ENCODE results near the gene ATG12. TPM values are rescaled to one million over a fixed set of nuclear protein-coding genes. Genes with fewer than 3 reads are reported as not detected.
"Not testable (repeated sequence)": the region's sequence is repeated elsewhere in the genome, so short reads cannot be mapped to it uniquely, and the experiment has no call there.

ATG12 gene
- total and polyA plus RNA-seq, 2 of the 13 experiments (the other 11 are each of a cell fraction or from before 2014, with no cell fraction given), result 46.4 to 58.1 TPM

DNA sequence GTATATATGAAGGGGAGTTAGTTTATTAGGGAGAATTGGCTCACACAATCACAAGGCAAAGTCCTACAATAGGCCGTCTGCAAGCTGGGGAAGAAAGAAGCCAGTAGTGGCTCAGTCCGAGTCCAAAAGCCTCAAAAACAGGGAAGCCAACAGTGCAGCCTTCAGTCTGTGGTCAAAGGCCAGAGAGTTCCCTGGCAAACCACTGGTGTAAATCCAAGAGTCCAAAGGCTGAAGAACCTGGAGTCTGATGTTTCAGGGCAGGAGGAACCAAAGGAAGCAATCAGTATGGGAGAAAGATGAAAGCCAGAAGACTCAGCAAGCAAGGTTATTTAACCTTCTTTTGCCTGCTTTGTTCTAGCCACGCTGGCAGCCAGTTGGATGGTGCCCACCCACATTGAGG lies 43.8 kb upstream of the ATG12 start (continued):
- TF ChIP-seq FOXO1 (CRISPR knock-in tag; IDR thresholded peaks at IDR 0.05) (0 out of 2 replicates have a peak, but pooled peaks have one; percentile 21), NCOA2 (CRISPR knock-in tag; IDR thresholded peaks at IDR 0.05) (0 out of 2 replicates have a peak, but pooled peaks have one; percentile 16), PITX1 (CRISPR knock-in tag; IDR thresholded peaks at IDR 0.05) (0 out of 2 replicates have a peak, but pooled peaks have one; percentile 36), HOXA3 (CRISPR knock-in tag; IDR thresholded peaks at IDR 0.05) (peak; percentile 40; the same call in 1 of the 2 replicates), GATAD2A (CRISPR knock-in tag; IDR thresholded peaks at IDR 0.05) (peak; percentile 24; the same call in 1 of the 2 replicates), POGZ (CRISPR knock-in tag; IDR thresholded peaks at IDR 0.05) (peak; percentile 81), ZMYM4 (CRISPR knock-in tag; IDR thresholded peaks at IDR 0.05) (peak; percentile 91), MIXL1 (CRISPR knock-in tag; IDR thresholded peaks at IDR 0.05) (0 out of 2 replicates have a peak, but pooled peaks have one; percentile 34), SOX5 (CRISPR knock-in tag; IDR thresholded peaks at IDR 0.05; ENCODE audit: borderline replicate concordance) (peak; percentile 15; the same call in 1 of the 2 replicates), ZNF652 (CRISPR knock-in tag; IDR thresholded peaks at IDR 0.05; ENCODE audit: borderline replicate concordance, low read depth) (0 out of 2 replicates have a peak, but pooled peaks have one; percentile 7), PHF21A (CRISPR knock-in tag; IDR thresholded peaks at IDR 0.05) (peak; percentile 47; the same call in 1 of the 2 replicates), LCORL (CRISPR knock-in tag; IDR thresholded peaks at IDR 0.05) (peak; percentile 47; the same call in 1 of the 2 replicates), KAT8 (CRISPR knock-in tag; IDR thresholded peaks at IDR 0.05) (peak; percentile 20; the same call in 1 of the 2 replicates), HNF4G (IDR thresholded peaks at IDR 0.05; ENCODE audit: borderline replicate concordance, low read depth, low read length) (peak; percentile 85), HDAC2 (CRISPR knock-in tag; IDR thresholded peaks at IDR 0.05) (peak; percentile 38; the same call in 1 of the 2 replicates)
- TF ChIP-seq, protein P1, sequence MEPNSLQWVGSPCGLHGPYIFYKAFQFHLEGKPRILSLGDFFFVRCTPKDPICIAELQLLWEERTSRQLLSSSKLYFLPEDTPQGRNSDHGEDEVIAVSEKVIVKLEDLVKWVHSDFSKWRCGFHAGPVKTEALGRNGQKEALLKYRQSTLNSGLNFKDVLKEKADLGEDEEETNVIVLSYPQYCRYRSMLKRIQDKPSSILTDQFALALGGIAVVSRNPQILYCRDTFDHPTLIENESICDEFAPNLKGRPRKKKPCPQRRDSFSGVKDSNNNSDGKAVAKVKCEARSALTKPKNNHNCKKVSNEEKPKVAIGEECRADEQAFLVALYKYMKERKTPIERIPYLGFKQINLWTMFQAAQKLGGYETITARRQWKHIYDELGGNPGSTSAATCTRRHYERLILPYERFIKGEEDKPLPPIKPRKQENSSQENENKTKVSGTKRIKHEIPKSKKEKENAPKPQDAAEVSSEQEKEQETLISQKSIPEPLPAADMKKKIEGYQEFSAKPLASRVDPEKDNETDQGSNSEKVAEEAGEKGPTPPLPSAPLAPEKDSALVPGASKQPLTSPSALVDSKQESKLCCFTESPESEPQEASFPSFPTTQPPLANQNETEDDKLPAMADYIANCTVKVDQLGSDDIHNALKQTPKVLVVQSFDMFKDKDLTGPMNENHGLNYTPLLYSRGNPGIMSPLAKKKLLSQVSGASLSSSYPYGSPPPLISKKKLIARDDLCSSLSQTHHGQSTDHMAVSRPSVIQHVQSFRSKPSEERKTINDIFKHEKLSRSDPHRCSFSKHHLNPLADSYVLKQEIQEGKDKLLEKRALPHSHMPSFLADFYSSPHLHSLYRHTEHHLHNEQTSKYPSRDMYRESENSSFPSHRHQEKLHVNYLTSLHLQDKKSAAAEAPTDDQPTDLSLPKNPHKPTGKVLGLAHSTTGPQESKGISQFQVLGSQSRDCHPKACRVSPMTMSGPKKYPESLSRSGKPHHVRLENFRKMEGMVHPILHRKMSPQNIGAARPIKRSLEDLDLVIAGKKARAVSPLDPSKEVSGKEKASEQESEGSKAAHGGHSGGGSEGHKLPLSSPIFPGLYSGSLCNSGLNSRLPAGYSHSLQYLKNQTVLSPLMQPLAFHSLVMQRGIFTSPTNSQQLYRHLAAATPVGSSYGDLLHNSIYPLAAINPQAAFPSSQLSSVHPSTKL (CRISPR knock-in tag; IDR thresholded peaks at IDR 0.05), result peak; percentile 34; the same call in 1 of the 2 replicates
- not testable (repeated sequence) for TF ChIP-seq LCORL (IDR thresholded peaks at IDR 0.05); HNF4G (CRISPR knock-in tag; IDR thresholded peaks at IDR 0.05; ENCODE audit: borderline replicate concordance, low read depth)

Data from HepG2 (cell line).